Stimulated activated CD4-positive, alpha-beta T cell treated with anti-CD3 and anti-CD28 coated beads, Interleukin-12 subunit alpha, Interleukin-12 subunit beta, amount 100 ng/mL, for 4 hours (primary cell): ENCODE measurements around the gene PIP5K1C.
A peak's percentile ranks its signal among the peaks of the same experiment; 100 is the strongest.
"Not testable (repeated sequence)": the region's sequence is repeated elsewhere in the genome, so short reads cannot be mapped to it uniquely, and the experiment has no call there.

Experiments
- DNase-seq: peaks from one replicate; pipeline ENCODE4 v3.0.0-alpha.2; 2020

PIP5K1C gene

GRCh38 chr19:3585301-3586126, 114.8 kb downstream of the PIP5K1C start, which contains the start of gene GIPC3:
Gene GIPC3 (plus strand): TSS chr19:3585478. CDS start chr19:3585598, 120 bp downstream.
- DNase-seq = peak; percentile 17

GRCh38 chr19:3584036-3584802, 116.0 kb downstream of the PIP5K1C start:
- not testable (repeated sequence) for DNase-seq

GRCh38 chr19:3581792-3582191, 118.5 kb downstream of the PIP5K1C start:
- DNase-seq = not testable (repeated sequence)
